Measurements from ENCODE around the gene DUSP28. TPM values are rescaled to one million over a fixed set of nuclear protein-coding genes. Genes with fewer than 3 reads are reported as not detected.

DUSP28 gene
- 1.0 and 2.7 TPM in 2 replicates for total RNA-seq (2014; rRNA removed; shearing (Covaris generic))
- 4.3 and 4.8 TPM in 2 replicates for polyA plus RNA-seq (2016; fragmentation: Nextera tagmentation; extraction: Ambion mirVana)
- long read RNA-seq, partial matches to known transcripts, result 0 of 4 reads
- long read RNA-seq, other reads (novel, unspliced or antisense), result 1 of 4 reads

- H3K4me3 Mint-ChIP-seq, result peak within 1 kb of the TSS; percentile 71
- H3K4me3 ChIP-seq, result peak within 1 kb of the TSS; percentile 81
- peaks cover 30% of the 10 kb centered on the region for H3K4me1 Mint-ChIP-seq
- peak within 1 kb of the TSS; percentile 82 for H3K27ac Mint-ChIP-seq
- ATAC-seq, result peak; percentile 50
- peaks cover 6% of the 10 kb centered on the region for H3K9me2 ChIP-seq (ENCODE audit: insufficient read depth)
- TF ChIP-seq NANOG (IDR thresholded peaks at IDR 0.05; ENCODE audit: borderline replicate concordance), result no peak
- no peak for TF ChIP-seq ETS1 (IDR thresholded peaks at IDR 0.05)
- TF ChIP-seq POLR2AphosphoS5 (IDR thresholded peaks at IDR 0.05; ENCODE audit: low read depth), result peak; percentile 74
- TF ChIP-seq CREB1 (CRISPR knock-in tag; IDR thresholded peaks at IDR 0.05; ENCODE audit: low read depth), result peak; percentile 50; the same call in 1 of the 2 replicates
- no peak for TF ChIP-seq EZH2phosphoT487 (IDR thresholded peaks at IDR 0.05; ENCODE audit: unreplicated experiment)
- peaks cover 15% of the 10 kb centered on the region for H3K4me1 ChIP-seq (ENCODE audit: insufficient read depth)
- no peaks in the 10 kb centered on the region; the same call in 2 of the 3 replicates for H3K9me3 Mint-ChIP-seq
- peaks cover 32% of the 10 kb centered on the region for H3K27me3 Mint-ChIP-seq (ENCODE audit: insufficient read depth, low read depth, poor library complexity)
- H3K36me3 Mint-ChIP-seq (ENCODE audit: low read depth), result peaks cover 9% of the 10 kb centered on the region; the same call in 2 of the 3 replicates
- H3K4me2 ChIP-seq, result peak within 1 kb of the TSS; percentile 93
- H3K79me2 ChIP-seq (replicated peaks; ENCODE audit: insufficient read depth), result peaks cover 9% of the 10 kb centered on the region; the same call in 1 of the 2 replicates
- DNase-seq (ENCODE audit: low spot score), result peak; percentile 79
- no peaks in the 10 kb centered on the region for H4K20me1 ChIP-seq (replicated peaks; ENCODE audit: insufficient read depth)
- peak within 1 kb of the TSS; percentile 70; the same call in 1 of the 2 replicates for H3K27ac ChIP-seq (ENCODE audit: low read depth)
- peak within 1 kb of the TSS; percentile 95 for H2AFZ ChIP-seq
- 0 out of 2 replicates have a peak, but pooled peaks cover 5% of the 10 kb centered on the region for H3F3A ChIP-seq (replicated peaks; ENCODE audit: low read depth)
- peaks cover 24% of the 10 kb centered on the region for H3K27me3 ChIP-seq (ENCODE audit: insufficient read depth)
- no peaks in the 10 kb centered on the region for H3K36me3 ChIP-seq (ENCODE audit: insufficient read depth)
Observed at GRCh38 chr2:240560084-240560479, at the start of gene DUSP28. Gene DUSP28 (plus strand): TSS chr2:240560357. CDS start chr2:240560685, 328 bp downstream.

- H3K36me3 Mint-ChIP-seq (ENCODE audit: low read depth), result no peaks in the 10 kb centered on the region
- no peak for ATAC-seq
- H3K27ac Mint-ChIP-seq, result no peak overlapping the region
- Histone ChIP-seq H3K36me3 (ENCODE audit: insufficient read depth) (no peaks in the 10 kb centered on the region), H3K4me1 (ENCODE audit: insufficient read depth) (no peaks in the 10 kb centered on the region), H3K79me2 (replicated peaks; ENCODE audit: insufficient read depth) (no peaks in the 10 kb centered on the region), H3K4me2 (no peak overlapping the region), H3K27ac (ENCODE audit: low read depth) (no peak overlapping the region), H3K27me3 (ENCODE audit: insufficient read depth) (no peaks in the 10 kb centered on the region), H3K9me2 (ENCODE audit: insufficient read depth) (0 out of 2 replicates have a peak, but pooled peaks cover 4% of the 10 kb centered on the region), H3F3A (replicated peaks; ENCODE audit: low read depth) (no peaks in the 10 kb centered on the region), H3K4me3 (no peak overlapping the region), H4K20me1 (replicated peaks; ENCODE audit: insufficient read depth) (no peaks in the 10 kb centered on the region), H2AFZ (no peak overlapping the region)
- no peaks in the 10 kb centered on the region for H3K9me3 Mint-ChIP-seq
- no peak for TF ChIP-seq NANOG (IDR thresholded peaks at IDR 0.05; ENCODE audit: borderline replicate concordance)
- TF ChIP-seq CTCF (conservative IDR thresholded peaks at IDR 0.05; ENCODE audit: low read depth in 2 of 2), result no peak
- no peak for TF ChIP-seq REST (IDR thresholded peaks at IDR 0.05; ENCODE audit: unreplicated experiment)
- no peak overlapping the region for H3K4me3 Mint-ChIP-seq
- DNase-seq (ENCODE audit: low spot score), result no peak
- no peaks in the 10 kb centered on the region; the same call in 2 of the 3 replicates for H3K4me1 Mint-ChIP-seq
- H3K27me3 Mint-ChIP-seq (ENCODE audit: insufficient read depth, low read depth, poor library complexity), result peaks cover 13% of the 10 kb centered on the region
Observed at GRCh38 chr2:240510513-240511210, 49.5 kb upstream of the DUSP28 start.

All from GM23338 (cell line).